Keratinocyte (primary cell): ENCODE measurements around the gene CCDC24.

Experiments
- EZH2 ChIP-seq: IDR thresholded peaks from one replicate; pipeline ENCODE4 v1.6.1; 2012; ENCODE audit warnings: inconsistent platforms, mild to moderate bottlenecking, low read length, moderate library complexity
- TF ChIP-seq, protein P1 (sequence below), 3 experiments: IDR thresholded peaks in 1 of 3; conservative IDR thresholded peaks in 1 of 3; optimal IDR thresholded peaks in 1 of 3; 2 replicates in 2 of 3; 3 replicates in 1 of 3; pipeline versions ENCODE3 to v1.5.1; 2011; ENCODE audit warnings: low read length in 3 of 3, mild to moderate bottlenecking in 3 of 3, moderate library complexity in 2 of 3, control low read depth in 1 of 3, inconsistent platforms in 1 of 3; ENCODE audit not compliant: insufficient read depth in 2 of 3; ENCODE audit errors: extremely low read depth in 1 of 3

DNA sequence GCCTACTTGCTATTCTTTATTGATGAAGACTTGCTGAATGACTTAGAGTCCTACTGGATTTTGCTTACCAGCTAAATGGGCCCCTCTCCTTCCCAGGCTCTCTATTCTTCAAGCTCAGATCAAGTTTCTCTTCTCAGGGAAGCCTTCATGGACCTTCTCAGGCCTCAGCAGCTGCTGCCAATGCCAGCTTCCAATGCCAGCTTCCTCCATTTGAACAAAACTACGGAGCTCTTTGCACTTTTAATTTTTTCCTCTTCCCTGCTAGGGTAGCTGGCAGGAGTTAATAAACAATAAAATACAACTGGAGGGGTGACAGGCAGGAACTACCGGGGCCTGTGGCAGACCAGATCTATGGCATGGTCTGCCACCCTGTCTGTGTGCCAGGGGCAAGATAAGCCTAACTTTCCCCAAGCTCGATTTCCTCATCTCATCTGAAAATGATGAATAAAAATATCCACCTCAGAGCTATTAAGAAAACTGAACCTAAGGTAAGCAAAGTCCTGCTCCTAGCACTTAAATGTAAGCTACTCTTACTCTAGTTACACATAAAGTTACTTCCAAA lies 45.6 kb upstream of the CCDC24 start:
- TF ChIP-seq, protein P1, sequence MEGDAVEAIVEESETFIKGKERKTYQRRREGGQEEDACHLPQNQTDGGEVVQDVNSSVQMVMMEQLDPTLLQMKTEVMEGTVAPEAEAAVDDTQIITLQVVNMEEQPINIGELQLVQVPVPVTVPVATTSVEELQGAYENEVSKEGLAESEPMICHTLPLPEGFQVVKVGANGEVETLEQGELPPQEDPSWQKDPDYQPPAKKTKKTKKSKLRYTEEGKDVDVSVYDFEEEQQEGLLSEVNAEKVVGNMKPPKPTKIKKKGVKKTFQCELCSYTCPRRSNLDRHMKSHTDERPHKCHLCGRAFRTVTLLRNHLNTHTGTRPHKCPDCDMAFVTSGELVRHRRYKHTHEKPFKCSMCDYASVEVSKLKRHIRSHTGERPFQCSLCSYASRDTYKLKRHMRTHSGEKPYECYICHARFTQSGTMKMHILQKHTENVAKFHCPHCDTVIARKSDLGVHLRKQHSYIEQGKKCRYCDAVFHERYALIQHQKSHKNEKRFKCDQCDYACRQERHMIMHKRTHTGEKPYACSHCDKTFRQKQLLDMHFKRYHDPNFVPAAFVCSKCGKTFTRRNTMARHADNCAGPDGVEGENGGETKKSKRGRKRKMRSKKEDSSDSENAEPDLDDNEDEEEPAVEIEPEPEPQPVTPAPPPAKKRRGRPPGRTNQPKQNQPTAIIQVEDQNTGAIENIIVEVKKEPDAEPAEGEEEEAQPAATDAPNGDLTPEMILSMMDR (optimal IDR thresholded peaks at IDR 0.05 in 1 of 3, IDR thresholded peaks at IDR 0.05 in 1 of 3, conservative IDR thresholded peaks at IDR 0.05 in 1 of 3; ENCODE audit: extremely low read depth in 1 of 3, insufficient read depth in 2 of 3, low read length in 3 of 3): no peak
- TF ChIP-seq EZH2: no peak
